Heart left ventricle (tissue), 16 donors: ENCODE measurements around the gene PAGE5. TPM values are rescaled to one million over a fixed set of nuclear protein-coding genes. Genes with fewer than 3 reads are reported as not detected.

Experiments
- ATAC-seq, 4 donors: fragments of 200-7000 bp; cut with Tn5 transposase; one replicate each; pipeline ENCODE4 v1.9.1; 2020 to 2022; ENCODE audit warnings: moderate library complexity in 4 of 4, mild to moderate bottlenecking in 3 of 4, moderate number of reproducible peaks in 1 of 4
- DNase-seq, 5 donors: peaks; one replicate each; pipeline ENCODE4 v3.0.0-alpha.2; 2020
- H3K27ac ChIP-seq, 12 donors: fragments of 200-600 bp; sonication (generic) in 4 of 12; one replicate each; pipeline versions ENCODE4 v1.5.0 to v1.8.0; 2016 to 2022; ENCODE audit warnings: mild to moderate bottlenecking in 2 of 12
- H3K27me3 ChIP-seq, 9 donors: fragments of 200-600 bp; sonication (generic) in 2 of 9; one replicate each; pipeline versions ENCODE4 v1.5.1 to v1.8.0; 2016 to 2022; ENCODE audit warnings: mild to moderate bottlenecking in 3 of 9
- H3K36me3 ChIP-seq, 9 donors: fragments of 200-600 bp; sonication (generic) in 2 of 9; one replicate each; pipeline versions ENCODE4 v1.5.0 to v1.8.0; 2018 to 2022; ENCODE audit warnings: mild to moderate bottlenecking in 2 of 9
- H3K4me1 ChIP-seq, 12 donors: fragments of 200-600 bp; sonication (generic) in 4 of 12; one replicate each; pipeline versions ENCODE4 v1.5.0 to v1.8.0; 2016 to 2022; ENCODE audit warnings: mild to moderate bottlenecking in 3 of 12
- H3K4me3 ChIP-seq, 12 donors: fragments of 200-600 bp; sonication (generic) in 4 of 12; one replicate each; pipeline versions ENCODE4 v1.5.0 to v1.8.0; 2017 to 2022; ENCODE audit warnings: mild to moderate bottlenecking in 9 of 12, moderate library complexity in 4 of 12
- H3K9me3 ChIP-seq, 12 donors: fragments of 200-600 bp; sonication (generic) in 4 of 12; one replicate each; pipeline versions ENCODE4 v1.5.0 to v1.8.0; 2016 to 2022; ENCODE audit warnings: mild to moderate bottlenecking in 1 of 12
- CTCF ChIP-seq, 12 donors: fragments of 200-600 bp; sonication (generic) in 4 of 12; IDR thresholded peaks; one replicate each; pipeline versions ENCODE4 v1.5.0 to v1.8.0; 2018 to 2022; ENCODE audit warnings: antibody characterized with exemption in 12 of 12, mild to moderate bottlenecking in 5 of 12
- POLR2A ChIP-seq, 2 donors: fragments of 450-650 bp; IDR thresholded peaks; one replicate each; pipeline ENCODE4 v1.6.1; 2017; ENCODE audit warnings: antibody characterized with exemption in 2 of 2, mild to moderate bottlenecking in 2 of 2, moderate library complexity in 2 of 2
- WGBS, 4 donors: extraction: QIAGEN DNeasy Blood & Tissue Kit in 2 of 4; methylation state at CpG; one replicate each; pipeline versions ENCODE4 v1.1.5 to v1.1.7; 2013 to 2018; 5-methylcytosine and 5-hydroxymethylcytosine counted together
- intact Hi-C, 10 donors: fragments of 100-400 bp; cut with DNase I; formaldehyde crosslinking; loops; one replicate each; pipeline versions ENCODE4 v1.11.1 to v1.14.2; 2022
- polyA plus RNA-seq, 2 donors: library from polyadenylated mRNA; stranded (reverse); fragments of 200-250 nt; gene quantifications; one replicate each; pipeline ENCODE4 v1.2.3, GENCODE V29; 2013
- total RNA-seq, 9 donors: library from RNA; depleted of rRNA in 2 of 9; stranded (reverse); fragments of >200 nt in 2 of 9; fragmentation: NEBNext Ultra II Directional in 3 of 9; extraction: Animal tissue kit (Norgen Biotek cat#: 25700) in 3 of 9; gene quantifications; one replicate each; pipeline versions ENCODE4 v1.1.0 to v1.2.4, GENCODE V29; 2016 to 2023
- donor health status: ischemic (EF 13 %, LVEDD 7.1; RV severe dilation, severe dysfunction).
- donor health status: healthy with polysubstance abuse.
- donor health status: DM: no; HTN: yes; CAD: no.
- donor health status: DM: no; HTN: no; CAD: no.
- donor health status: ischemic (EF 25% LVEDD 6.9; RV normal size, moderate dysfunction).
- donor health status: ischemic (EF 25% LVEDD 5.7; RV mildly dilated, moderate dysfunction).
- donor health status: healthy.
- donor health status: DM: yes; HTN: yes; CAD: no.
- donor health status: ischemic (EF 35%, LVEDD 5.7; RV mildly dilated, moderate dysfunction).
- donor health status: nonischemic (EF 11% LVEDD 7.7; RV severe dilation, severe dysfunction).
- donor health status: DM: yes; HTN: yes; CAD: no.
- donor health status: PGD.
- donor health status: ischemic (EF 29% LVEDD 5.4; RV normal size, mild dysfunction).
- donor health status: nonischemic (EF 23%, LVEDD 6.1; RV moderate dilation, normal function).

The PAGE5 gene
- total and polyA plus RNA-seq, 11 donors: not detected

- intact Hi-C loops: no loop called here
Measured at GRCh38 chrX:55206162-55206941, 13.8 kb upstream of the PAGE5 start.

GRCh38 chrX:55210931-55211677 lies 9.0 kb upstream of the PAGE5 start:
- Histone ChIP-seq H3K36me3 (no peaks in the 10 kb centered on the region), H3K4me1 (no peaks in the 10 kb centered on the region), H3K9me3 (no peaks in the 10 kb centered on the region), H3K27ac (no peak overlapping the region), H3K4me3 (no peak overlapping the region), H3K27me3 (peaks cover 0 to 4% (median 0%) of the 10 kb centered on the region in 9 donors)
- TF ChIP-seq CTCF (IDR thresholded peaks at IDR 0.05): no peak
- no peak for TF ChIP-seq POLR2A (IDR thresholded peaks at IDR 0.05)
- 66 to 86% (median 77%) methylated on average over 13 of the region's 13 CpGs for WGBS, 4 donors
- ATAC-seq: no peak
- intact Hi-C loops: no loop called here
- no peak for DNase-seq

More at GRCh38 chrX:55206162-55206941, 13.8 kb upstream of the PAGE5 start:
- no peak overlapping the region for H3K27ac ChIP-seq
- 39 to 60% (median 48%) methylated on average over 6 of the region's 6 CpGs for WGBS, 4 donors
- H3K27me3 ChIP-seq: peaks cover 0 to 4% (median 0%) of the 10 kb centered on the region in 9 donors
- H3K4me3 ChIP-seq: no peak overlapping the region
- DNase-seq (no peak), ATAC-seq (no peak)
- no peaks in the 10 kb centered on the region for H3K4me1 ChIP-seq
- TF ChIP-seq CTCF (IDR thresholded peaks at IDR 0.05) (no peak), POLR2A (IDR thresholded peaks at IDR 0.05) (no peak)
- H3K9me3 ChIP-seq: no peaks in the 10 kb centered on the region
- H3K36me3 ChIP-seq: no peaks in the 10 kb centered on the region

DNA sequence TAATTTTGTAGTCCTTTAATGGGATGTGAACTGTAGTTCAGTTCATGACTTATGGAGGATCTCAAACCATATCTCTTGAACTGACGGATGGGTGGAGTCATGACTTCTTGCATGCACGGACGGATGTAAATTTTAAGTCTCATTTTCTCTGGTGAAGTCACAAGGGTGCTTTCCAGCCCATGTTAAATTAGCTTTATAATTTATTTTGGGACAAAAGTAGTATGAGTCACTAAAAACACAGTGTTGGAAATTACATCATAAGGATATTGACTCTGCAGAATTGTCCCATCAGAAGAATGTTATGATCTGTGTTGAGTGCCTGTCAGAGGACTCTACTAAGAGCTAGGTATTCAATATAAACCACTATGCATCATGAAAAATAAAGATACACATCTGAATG lies 6.8 kb upstream of the PAGE5 start:
- Histone ChIP-seq H3K27me3 (peaks cover 0 to 3% (median 0%) of the 10 kb centered on the region in 9 donors), H3K4me3 (no peak overlapping the region), H3K9me3 (peaks cover 0 to 3% (median 0%) of the 10 kb centered on the region in 12 donors), H3K27ac (no peak overlapping the region), H3K4me1 (no peaks in the 10 kb centered on the region), H3K36me3 (no peaks in the 10 kb centered on the region)
- intact Hi-C loops: no loop called here
- WGBS, 4 donors: 54 to 77% (median 63%) methylated on average over 3 of the region's 3 CpGs
- TF ChIP-seq CTCF (IDR thresholded peaks at IDR 0.05) (no peak), POLR2A (IDR thresholded peaks at IDR 0.05) (no peak)
- ATAC-seq (no peak), DNase-seq (no peak)

GRCh38 chrX:55240788-55241340 lies 20.7 kb downstream of the PAGE5 start:
- no peak overlapping the region for H3K27ac ChIP-seq
- TF ChIP-seq CTCF (IDR thresholded peaks at IDR 0.05): no peak
- TF ChIP-seq POLR2A (IDR thresholded peaks at IDR 0.05): no peak

More at GRCh38 chrX:55240788-55241340, 20.7 kb downstream of the PAGE5 start:
- 48 to 63% (median 53%) methylated on average over 5 to 6 of the region's 6 CpGs for WGBS, 4 donors
- Histone ChIP-seq H3K36me3 (no peaks in the 10 kb centered on the region), H3K27me3 (no peaks in the 10 kb centered on the region), H3K9me3 (peaks cover 0 to 12% (median 0%) of the 10 kb centered on the region in 12 donors), H3K4me3 (no peak overlapping the region), H3K4me1 (no peaks in the 10 kb centered on the region)
- intact Hi-C loops: no loop called here
- ATAC-seq: no peak
- DNase-seq: no peak
